Breast epithelium (tissue), 3 donors: ENCODE results near the gene TMEM132C.

ENCODE experiments used
- CTCF ChIP-seq, 3 donors: fragments of 450-650 bp; IDR thresholded peaks; one replicate each; pipeline ENCODE4 v1.5.1; 2016 to 2017; ENCODE audit warnings: antibody characterized with exemption in 3 of 3, mild to moderate bottlenecking in 3 of 3, moderate library complexity in 3 of 3
- POLR2A ChIP-seq: fragments of 450-650 bp; IDR thresholded peaks from one replicate; pipeline ENCODE4 v1.6.1; 2016; ENCODE audit warnings: antibody characterized with exemption, mild to moderate bottlenecking, moderate library complexity

- TF ChIP-seq POLR2A (no peak), CTCF (IDR thresholded peaks at IDR 0.05) (no peak)
Measured at GRCh38 chr12:128328961-128329360, 62.0 kb downstream of the TMEM132C start.
